Measurements from ENCODE around the gene TUBB4A.

TUBB4A gene

DNA sequence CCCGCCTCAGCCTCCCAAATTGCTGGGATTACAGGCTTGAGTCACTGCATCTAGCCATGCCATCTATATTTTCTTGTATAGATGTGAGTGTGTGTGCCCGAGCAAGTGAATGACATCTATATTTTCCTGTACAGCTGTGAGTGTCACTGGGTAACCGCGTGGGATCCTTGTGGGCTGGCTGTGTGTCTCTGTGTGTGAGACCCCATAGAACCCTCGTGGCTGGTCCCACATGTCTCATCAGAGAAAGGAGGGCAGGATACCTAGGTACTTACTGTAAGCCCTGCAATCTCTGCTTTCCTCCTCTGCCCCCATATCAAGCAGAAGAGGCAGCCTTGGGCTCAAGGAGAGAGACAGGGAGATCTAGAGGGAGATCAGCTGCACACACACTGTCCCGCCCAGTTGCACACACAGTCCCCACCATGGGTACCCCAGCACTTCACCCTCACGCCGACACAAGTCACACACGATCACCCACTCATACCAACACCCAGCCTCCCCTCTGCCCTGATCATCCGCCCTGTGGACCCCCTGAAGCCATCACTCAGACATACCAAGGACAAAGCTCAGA lies 21.2 kb downstream of the TUBB4A start:
- TF ChIP-seq OSR1 (CRISPR knock-in tag; IDR thresholded peaks at IDR 0.05) (no peak), BACH2 (CRISPR knock-in tag; IDR thresholded peaks at IDR 0.05; ENCODE audit: borderline replicate concordance) (no peak), ZFP3 (CRISPR knock-in tag; IDR thresholded peaks at IDR 0.05) (no peak), ISL1 (CRISPR knock-in tag; IDR thresholded peaks at IDR 0.05) (no peak), CSDC2 (CRISPR knock-in tag; IDR thresholded peaks at IDR 0.05) (no peak), RARB (CRISPR knock-in tag; IDR thresholded peaks at IDR 0.05) (no peak), GLIS3 (CRISPR knock-in tag; IDR thresholded peaks at IDR 0.05) (no peak), CSRNP3 (CRISPR knock-in tag; IDR thresholded peaks at IDR 0.05) (no peak), ZNF8 (CRISPR knock-in tag; IDR thresholded peaks at IDR 0.05) (no peak), PPARA (CRISPR knock-in tag; IDR thresholded peaks at IDR 0.05; ENCODE audit: borderline replicate concordance) (no peak), ZFP30 (CRISPR knock-in tag; IDR thresholded peaks at IDR 0.05) (no peak), ZNF565 (CRISPR knock-in tag; conservative IDR thresholded peaks at IDR 0.05; ENCODE audit: low read depth) (no peak), SNAI2 (CRISPR knock-in tag; IDR thresholded peaks at IDR 0.05) (no peak), ESRRG (CRISPR knock-in tag; IDR thresholded peaks at IDR 0.05) (no peak), TCF4 (CRISPR knock-in tag; IDR thresholded peaks at IDR 0.05; ENCODE audit: borderline replicate concordance) (no peak), ZC3H10 (CRISPR knock-in tag; IDR thresholded peaks at IDR 0.05) (no peak), ARNTL (CRISPR knock-in tag; IDR thresholded peaks at IDR 0.05; ENCODE audit: borderline replicate concordance, low read depth) (no peak)
- TF ChIP-seq, protein P1, sequence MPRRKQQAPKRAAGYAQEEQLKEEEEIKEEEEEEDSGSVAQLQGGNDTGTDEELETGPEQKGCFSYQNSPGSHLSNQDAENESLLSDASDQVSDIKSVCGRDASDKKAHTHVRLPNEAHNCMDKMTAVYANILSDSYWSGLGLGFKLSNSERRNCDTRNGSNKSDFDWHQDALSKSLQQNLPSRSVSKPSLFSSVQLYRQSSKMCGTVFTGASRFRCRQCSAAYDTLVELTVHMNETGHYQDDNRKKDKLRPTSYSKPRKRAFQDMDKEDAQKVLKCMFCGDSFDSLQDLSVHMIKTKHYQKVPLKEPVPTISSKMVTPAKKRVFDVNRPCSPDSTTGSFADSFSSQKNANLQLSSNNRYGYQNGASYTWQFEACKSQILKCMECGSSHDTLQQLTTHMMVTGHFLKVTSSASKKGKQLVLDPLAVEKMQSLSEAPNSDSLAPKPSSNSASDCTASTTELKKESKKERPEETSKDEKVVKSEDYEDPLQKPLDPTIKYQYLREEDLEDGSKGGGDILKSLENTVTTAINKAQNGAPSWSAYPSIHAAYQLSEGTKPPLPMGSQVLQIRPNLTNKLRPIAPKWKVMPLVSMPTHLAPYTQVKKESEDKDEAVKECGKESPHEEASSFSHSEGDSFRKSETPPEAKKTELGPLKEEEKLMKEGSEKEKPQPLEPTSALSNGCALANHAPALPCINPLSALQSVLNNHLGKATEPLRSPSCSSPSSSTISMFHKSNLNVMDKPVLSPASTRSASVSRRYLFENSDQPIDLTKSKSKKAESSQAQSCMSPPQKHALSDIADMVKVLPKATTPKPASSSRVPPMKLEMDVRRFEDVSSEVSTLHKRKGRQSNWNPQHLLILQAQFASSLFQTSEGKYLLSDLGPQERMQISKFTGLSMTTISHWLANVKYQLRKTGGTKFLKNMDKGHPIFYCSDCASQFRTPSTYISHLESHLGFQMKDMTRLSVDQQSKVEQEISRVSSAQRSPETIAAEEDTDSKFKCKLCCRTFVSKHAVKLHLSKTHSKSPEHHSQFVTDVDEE (CRISPR knock-in tag; IDR thresholded peaks at IDR 0.05): no peak
- TF ChIP-seq, protein P2, sequence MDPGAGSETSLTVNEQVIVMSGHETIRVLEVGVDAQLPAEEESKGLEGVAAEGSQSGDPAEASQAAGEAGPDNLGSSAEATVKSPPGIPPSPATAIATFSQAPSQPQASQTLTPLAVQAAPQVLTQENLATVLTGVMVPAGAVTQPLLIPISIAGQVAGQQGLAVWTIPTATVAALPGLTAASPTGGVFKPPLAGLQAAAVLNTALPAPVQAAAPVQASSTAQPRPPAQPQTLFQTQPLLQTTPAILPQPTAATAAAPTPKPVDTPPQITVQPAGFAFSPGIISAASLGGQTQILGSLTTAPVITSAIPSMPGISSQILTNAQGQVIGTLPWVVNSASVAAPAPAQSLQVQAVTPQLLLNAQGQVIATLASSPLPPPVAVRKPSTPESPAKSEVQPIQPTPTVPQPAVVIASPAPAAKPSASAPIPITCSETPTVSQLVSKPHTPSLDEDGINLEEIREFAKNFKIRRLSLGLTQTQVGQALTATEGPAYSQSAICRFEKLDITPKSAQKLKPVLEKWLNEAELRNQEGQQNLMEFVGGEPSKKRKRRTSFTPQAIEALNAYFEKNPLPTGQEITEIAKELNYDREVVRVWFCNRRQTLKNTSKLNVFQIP (CRISPR knock-in tag; IDR thresholded peaks at IDR 0.05; ENCODE audit: borderline replicate concordance, low read depth): no peak
- TF ChIP-seq, protein P3, sequence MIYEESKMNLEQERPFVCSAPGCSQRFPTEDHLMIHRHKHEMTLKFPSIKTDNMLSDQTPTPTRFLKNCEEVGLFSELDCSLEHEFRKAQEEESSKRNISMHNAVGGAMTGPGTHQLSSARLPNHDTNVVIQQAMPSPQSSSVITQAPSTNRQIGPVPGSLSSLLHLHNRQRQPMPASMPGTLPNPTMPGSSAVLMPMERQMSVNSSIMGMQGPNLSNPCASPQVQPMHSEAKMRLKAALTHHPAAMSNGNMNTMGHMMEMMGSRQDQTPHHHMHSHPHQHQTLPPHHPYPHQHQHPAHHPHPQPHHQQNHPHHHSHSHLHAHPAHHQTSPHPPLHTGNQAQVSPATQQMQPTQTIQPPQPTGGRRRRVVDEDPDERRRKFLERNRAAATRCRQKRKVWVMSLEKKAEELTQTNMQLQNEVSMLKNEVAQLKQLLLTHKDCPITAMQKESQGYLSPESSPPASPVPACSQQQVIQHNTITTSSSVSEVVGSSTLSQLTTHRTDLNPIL (CRISPR knock-in tag; IDR thresholded peaks at IDR 0.05; ENCODE audit: low read depth): no peak
- no peak for ATAC-seq

DNA sequence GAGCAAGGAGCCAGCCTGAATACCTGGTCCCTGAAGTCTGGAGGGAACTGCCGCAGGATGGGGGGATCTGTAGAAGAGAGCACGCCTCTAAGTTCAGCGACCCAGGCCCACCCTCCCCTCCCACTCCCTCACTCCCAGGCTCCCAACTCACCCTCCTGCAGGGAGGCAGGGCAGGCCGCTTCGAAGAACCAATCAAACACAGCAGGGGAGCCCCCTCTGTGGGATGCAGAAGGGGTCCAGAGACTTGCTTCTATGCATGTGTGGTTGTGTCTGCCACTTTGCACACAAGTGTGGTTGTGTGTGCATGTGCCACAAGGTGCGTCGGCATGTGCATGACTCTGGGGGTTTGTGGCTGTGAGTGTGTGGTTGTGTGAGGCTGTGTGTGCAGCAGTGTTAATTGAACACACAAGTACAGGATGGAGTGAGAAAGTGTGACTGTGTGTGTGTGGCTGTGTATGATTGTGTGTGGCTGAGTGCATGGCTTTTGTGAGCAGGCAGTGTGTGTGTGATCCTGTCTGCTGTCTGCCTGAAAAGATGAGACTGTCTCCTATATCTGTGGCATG lies 22.2 kb downstream of the TUBB4A start:
- TF ChIP-seq CSRNP3 (CRISPR knock-in tag; IDR thresholded peaks at IDR 0.05): no peak
- TF ChIP-seq, protein P4, sequence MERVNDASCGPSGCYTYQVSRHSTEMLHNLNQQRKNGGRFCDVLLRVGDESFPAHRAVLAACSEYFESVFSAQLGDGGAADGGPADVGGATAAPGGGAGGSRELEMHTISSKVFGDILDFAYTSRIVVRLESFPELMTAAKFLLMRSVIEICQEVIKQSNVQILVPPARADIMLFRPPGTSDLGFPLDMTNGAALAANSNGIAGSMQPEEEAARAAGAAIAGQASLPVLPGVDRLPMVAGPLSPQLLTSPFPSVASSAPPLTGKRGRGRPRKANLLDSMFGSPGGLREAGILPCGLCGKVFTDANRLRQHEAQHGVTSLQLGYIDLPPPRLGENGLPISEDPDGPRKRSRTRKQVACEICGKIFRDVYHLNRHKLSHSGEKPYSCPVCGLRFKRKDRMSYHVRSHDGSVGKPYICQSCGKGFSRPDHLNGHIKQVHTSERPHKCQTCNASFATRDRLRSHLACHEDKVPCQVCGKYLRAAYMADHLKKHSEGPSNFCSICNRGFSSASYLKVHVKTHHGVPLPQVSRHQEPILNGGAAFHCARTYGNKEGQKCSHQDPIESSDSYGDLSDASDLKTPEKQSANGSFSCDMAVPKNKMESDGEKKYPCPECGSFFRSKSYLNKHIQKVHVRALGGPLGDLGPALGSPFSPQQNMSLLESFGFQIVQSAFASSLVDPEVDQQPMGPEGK (CRISPR knock-in tag; IDR thresholded peaks at IDR 0.05; ENCODE audit: borderline replicate concordance): no peak
- no peak for TF ChIP-seq SNAI2 (CRISPR knock-in tag; IDR thresholded peaks at IDR 0.05)
- TF ChIP-seq ARNTL (CRISPR knock-in tag; IDR thresholded peaks at IDR 0.05; ENCODE audit: borderline replicate concordance, low read depth): no peak
- TF ChIP-seq, protein P3 (CRISPR knock-in tag; IDR thresholded peaks at IDR 0.05; ENCODE audit: low read depth): no peak
- TF ChIP-seq RARB (CRISPR knock-in tag; IDR thresholded peaks at IDR 0.05): no peak
- no peak for TF ChIP-seq CSDC2 (CRISPR knock-in tag; IDR thresholded peaks at IDR 0.05)
- no peak for TF ChIP-seq ZFP3 (CRISPR knock-in tag; IDR thresholded peaks at IDR 0.05)
- TF ChIP-seq ZFP30 (CRISPR knock-in tag; IDR thresholded peaks at IDR 0.05): no peak
- no peak for TF ChIP-seq PPARA (CRISPR knock-in tag; IDR thresholded peaks at IDR 0.05; ENCODE audit: borderline replicate concordance)
- no peak for TF ChIP-seq GLIS3 (CRISPR knock-in tag; IDR thresholded peaks at IDR 0.05)
- no peak for TF ChIP-seq TCF4 (CRISPR knock-in tag; IDR thresholded peaks at IDR 0.05; ENCODE audit: borderline replicate concordance)
- TF ChIP-seq ISL1 (CRISPR knock-in tag; IDR thresholded peaks at IDR 0.05): no peak
- TF ChIP-seq ZNF565 (CRISPR knock-in tag; conservative IDR thresholded peaks at IDR 0.05; ENCODE audit: low read depth): no peak
- no peak for TF ChIP-seq ZNF8 (CRISPR knock-in tag; IDR thresholded peaks at IDR 0.05)
- no peak for TF ChIP-seq BACH2 (CRISPR knock-in tag; IDR thresholded peaks at IDR 0.05; ENCODE audit: borderline replicate concordance)
- no peak for TF ChIP-seq TOX (CRISPR knock-in tag; IDR thresholded peaks at IDR 0.05; ENCODE audit: borderline replicate concordance)
- no peak for ATAC-seq

Data from SK-N-SH treated with all-trans-retinoic acid at 6 μM for 48 hours (cell line).